ENCODE results near the gene MTAP.

GRCh38 chr9:21854594-21854993 is 52.2 kb downstream of the MTAP start:
- TF ChIP-seq, protein P1, sequence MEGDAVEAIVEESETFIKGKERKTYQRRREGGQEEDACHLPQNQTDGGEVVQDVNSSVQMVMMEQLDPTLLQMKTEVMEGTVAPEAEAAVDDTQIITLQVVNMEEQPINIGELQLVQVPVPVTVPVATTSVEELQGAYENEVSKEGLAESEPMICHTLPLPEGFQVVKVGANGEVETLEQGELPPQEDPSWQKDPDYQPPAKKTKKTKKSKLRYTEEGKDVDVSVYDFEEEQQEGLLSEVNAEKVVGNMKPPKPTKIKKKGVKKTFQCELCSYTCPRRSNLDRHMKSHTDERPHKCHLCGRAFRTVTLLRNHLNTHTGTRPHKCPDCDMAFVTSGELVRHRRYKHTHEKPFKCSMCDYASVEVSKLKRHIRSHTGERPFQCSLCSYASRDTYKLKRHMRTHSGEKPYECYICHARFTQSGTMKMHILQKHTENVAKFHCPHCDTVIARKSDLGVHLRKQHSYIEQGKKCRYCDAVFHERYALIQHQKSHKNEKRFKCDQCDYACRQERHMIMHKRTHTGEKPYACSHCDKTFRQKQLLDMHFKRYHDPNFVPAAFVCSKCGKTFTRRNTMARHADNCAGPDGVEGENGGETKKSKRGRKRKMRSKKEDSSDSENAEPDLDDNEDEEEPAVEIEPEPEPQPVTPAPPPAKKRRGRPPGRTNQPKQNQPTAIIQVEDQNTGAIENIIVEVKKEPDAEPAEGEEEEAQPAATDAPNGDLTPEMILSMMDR (IDR thresholded peaks at IDR 0.05): no peak
- peak in 2 of 3 donors; percentile 31 to 33 for TF ChIP-seq POLR2A (IDR thresholded peaks at IDR 0.05)

Data from body of pancreas (tissue), 4 donors.